ENCODE results near the gene LCN15.

Gene LCN15

DNA sequence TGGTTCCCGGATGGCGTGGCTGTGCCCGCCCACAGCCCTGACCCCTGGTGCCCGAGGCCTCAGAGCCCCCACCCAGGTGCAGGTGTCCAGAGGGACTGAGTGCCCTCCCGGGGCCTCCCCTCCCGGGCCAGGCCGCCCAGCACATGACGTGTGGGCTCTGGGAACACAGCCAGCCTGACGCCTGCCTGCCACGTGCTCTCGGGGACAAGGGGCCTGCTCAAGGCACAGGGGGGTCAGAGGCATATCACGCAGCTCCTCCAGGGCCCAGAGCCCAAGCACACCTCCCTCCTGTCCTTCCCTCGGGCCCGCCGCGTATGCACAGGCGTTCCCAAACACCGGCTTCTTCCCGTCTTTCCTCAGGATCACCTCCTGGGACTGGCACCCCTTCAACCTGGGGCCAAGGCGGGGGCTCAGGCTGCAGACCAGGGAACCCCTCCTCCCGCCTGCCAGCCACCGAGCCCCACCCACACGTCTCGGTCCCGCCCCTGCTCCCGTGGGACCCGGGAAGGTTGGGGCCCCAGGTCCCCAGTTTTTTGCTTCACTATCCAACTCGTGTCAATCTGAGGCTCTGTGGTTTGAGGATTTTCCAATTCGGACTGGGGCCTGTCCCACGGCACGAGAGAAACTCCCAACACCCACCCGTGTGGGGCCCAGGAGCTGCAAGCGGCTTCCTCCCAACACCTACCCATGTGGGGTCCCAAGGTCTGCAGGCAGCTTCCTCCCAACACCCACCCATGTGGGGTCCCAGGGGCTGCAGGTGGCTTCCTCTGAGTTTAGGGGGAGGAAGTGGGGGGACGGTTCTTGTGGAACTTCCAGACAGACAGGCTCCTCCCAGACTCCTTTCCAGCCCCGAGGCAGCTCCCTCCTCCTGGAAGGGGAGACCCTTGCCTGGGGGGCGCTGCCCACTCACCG, 23.1 kb downstream of the LCN15 start:
- DNase-seq (ENCODE audit: low read depth), result no peak

DNA sequence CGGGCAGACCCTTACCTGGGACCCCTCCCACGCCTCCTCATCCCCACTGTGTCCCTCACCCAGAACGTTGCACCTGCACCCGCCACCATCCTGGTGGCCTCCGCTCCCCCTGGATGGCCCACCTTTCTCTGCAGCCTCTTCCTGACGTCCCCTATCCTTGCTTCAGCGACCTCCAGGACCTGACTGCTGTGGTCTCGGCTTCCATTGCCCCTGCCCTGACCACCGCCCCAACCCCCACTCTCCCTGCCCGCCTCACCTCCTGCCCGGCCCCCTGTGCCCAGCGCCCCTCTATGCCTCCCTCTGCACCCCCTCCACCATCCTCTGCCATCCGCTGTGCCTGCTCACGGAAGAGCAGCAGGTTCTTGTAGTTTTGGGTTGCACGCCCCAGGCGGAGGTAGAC, 23.8 kb downstream of the LCN15 start:
- no peak for DNase-seq (ENCODE audit: low read depth)

DNA sequence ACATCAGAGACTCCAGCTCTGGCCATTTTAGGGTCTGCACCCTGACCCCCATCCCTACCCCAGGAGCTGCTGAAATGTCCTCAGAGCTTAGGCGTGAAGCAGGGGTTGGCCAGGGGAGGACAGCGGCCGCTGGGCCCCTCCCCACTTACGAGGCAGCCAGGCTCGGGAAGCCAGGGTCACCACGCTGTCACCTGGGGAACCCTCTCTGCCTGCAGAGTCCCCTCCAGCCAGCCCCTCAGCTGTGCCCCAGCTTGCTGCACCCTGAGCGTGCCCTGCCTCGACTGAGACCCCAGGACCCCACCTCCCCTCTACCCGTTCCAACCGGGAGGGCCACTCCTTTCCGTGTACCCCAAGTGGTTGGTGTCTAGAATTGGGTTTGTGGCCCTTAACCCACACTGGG, 24.2 kb downstream of the LCN15 start:
- DNase-seq (ENCODE audit: low read depth), result no peak

DNA sequence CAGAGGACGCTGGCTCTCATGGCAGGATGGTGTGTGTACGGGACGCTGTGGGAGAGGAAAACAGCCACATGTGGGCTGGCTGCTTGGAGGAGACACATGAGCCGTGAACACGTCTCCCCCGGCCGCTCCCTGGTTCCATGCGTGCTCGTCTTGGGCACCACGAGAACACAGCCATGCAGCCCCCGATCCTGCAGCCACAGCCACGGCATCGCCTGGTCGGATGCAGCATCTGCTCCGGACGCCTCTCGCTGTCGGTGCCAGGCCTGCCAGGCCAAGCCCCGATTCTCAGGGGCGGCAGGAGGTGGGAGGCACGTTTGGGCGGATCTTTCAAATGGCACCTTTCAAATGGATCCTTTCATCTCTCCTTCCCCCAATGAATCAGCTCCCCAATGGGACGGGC, 24.8 kb downstream of the LCN15 start:
- DNase-seq (ENCODE audit: low read depth), result no peak

- no peak for DNase-seq (ENCODE audit: low read depth)
Observed at GRCh38 chr9:136738960-136739359, 25.4 kb downstream of the LCN15 start.

DNA sequence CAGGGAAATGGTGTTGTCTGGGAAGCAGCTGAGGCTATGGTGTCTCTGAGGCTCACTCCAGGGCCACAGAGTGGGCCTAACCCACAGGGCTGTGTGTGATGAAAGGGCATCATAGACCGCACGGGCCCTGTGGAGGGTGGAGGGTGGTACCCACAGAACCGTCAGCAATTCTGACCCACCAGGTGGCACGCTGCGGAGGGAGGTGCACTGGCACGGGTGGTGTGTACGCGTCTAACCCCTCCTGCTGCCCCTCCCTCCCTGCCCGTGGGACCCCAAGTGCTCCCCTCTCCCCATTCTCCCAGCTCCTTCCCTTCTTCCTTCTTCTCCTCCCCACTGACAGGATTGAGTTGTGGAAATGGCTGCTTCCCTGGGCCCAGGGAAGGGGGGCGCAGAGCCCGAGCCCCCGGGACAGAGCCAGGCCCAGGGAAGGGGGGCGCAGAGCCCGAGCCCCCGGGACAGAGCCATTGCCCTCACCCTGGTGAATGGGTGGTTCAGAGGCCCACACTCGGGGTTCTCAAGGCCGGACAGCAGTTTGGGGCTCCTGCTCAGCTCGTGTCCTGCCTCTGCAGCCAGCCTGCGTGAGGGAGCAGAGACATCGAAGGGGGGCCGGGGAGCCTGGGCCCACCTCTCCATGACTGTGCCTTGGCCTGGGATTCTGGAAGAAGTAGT, 28.4 kb downstream of the LCN15 start:
- no peak for DNase-seq (ENCODE audit: low read depth)

DNA sequence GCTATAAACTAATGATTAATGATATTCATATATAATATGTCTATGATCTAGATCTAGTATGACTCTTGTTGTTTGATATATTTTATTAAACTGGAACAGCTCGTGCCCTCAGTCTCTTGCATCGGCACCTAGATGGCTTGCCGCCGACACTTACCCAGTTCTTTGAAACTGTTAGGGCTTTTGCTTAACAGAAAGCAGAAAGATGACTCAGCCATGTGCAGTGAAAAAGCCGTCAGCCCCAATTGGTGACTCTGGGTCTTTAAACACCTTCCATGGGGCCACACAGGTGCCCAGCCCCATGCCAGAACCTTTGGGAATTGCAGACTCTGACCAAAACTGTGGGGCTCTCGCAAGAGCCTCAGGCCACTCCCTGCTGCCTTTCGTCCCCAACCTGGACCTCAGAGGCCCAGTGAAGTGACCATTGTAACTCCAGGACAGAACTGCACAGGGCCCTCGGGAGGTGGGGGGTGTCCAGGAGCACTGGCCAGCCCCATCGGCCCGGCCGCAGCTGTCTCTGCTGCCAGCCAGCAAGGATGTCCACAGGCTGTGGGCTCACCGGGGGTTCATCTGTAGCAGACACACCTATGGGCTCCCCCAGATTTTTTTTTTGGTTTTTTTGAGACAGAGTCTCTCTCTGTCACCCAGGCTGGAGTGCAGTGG, 29.4 kb downstream of the LCN15 start:
- DNase-seq (ENCODE audit: low read depth), result no peak

DNA sequence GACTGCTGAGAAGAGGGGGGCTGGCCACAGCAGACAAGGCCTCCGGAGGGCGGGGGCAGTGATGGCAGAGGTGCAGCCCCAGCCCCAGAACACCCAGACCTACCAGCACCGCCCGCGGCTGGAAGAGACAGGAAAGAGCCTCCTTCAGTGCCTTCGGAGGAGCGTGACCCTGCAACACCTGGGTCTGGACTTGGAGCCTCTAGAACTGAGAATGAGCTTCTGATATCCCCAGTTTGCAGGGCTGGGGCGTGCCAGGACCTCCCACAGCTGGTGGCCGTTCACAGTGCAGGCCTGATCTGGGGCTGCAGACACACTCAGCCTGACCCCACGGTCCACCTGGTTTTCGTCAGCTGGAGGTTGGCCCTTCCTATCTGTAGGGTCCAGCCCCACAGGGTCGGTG, 30.7 kb downstream of the LCN15 start:
- DNase-seq (ENCODE audit: low read depth), result no peak

DNA sequence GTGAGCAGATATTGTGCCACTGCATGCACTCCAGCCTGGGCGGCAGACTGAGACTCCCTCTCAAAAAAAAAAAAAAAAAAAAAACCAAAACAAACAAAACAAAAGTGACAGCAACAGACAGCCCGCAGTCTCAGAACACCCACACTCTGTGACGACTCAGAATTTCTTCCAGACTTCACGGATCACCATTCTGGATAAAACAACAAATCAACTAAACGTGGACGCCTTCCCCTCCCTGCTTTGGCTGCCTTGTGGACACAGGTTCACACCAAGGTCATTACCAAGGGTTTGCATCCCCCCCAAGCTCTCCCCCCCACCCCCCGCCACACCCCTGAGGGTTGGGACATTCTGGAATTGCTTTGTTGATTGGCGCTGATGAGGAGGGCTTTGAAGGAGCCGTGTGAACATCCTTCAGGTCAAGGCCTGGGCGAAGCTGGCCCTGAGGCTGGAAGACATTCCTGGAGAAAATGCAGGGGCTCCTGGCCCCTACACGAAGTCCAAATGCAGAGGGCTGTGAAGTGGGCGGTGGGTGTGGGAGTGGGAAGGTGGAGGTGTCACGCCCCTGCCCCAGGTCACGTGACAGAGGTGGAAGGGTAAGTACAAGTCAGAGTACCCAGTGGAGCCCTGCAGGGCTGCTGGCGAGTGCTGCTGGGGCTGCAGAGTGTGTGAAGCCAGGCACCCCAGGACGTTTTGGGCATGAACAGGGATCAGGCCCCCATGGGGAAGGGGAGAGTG, 31.7 kb downstream of the LCN15 start:
- no peak for DNase-seq (ENCODE audit: low read depth)

GRCh38 chr9:136729926-136730325, 34.4 kb downstream of the LCN15 start:
- no peak for DNase-seq (ENCODE audit: low read depth)

DNA sequence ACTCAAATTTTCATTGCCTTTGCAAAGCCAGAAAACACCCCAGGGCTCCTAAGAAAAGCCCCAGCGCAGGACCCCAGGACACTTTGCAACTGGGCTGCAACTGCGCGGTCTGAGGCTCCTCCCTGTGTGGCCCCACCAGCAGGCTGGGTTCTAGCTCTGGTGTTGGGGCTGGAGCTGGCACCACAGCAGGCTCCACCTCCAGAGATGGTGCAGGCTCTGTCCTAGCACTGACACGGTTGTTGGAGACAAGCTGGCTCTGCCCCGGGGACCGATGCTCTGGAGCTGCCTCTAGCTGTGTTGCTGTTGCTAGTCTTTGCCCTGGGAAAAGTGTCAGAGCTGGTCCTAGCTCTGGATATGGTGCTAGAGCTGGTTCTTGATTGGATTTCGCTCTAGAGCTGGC, 35.2 kb downstream of the LCN15 start:
- no peak for DNase-seq (ENCODE audit: low read depth)

GRCh38 chr9:136728548-136729123, 35.7 kb downstream of the LCN15 start:
- no peak for DNase-seq (ENCODE audit: low read depth)

GRCh38 chr9:136728080-136728547, 36.2 kb downstream of the LCN15 start:
- peak; percentile 81 for DNase-seq (ENCODE audit: low read depth)

GRCh38 chr9:136726631-136727191, 37.6 kb downstream of the LCN15 start:
- DNase-seq (ENCODE audit: low read depth), result no peak

GRCh38 chr9:136726118-136726517, 38.2 kb downstream of the LCN15 start:
- no peak for DNase-seq (ENCODE audit: low read depth)

DNA sequence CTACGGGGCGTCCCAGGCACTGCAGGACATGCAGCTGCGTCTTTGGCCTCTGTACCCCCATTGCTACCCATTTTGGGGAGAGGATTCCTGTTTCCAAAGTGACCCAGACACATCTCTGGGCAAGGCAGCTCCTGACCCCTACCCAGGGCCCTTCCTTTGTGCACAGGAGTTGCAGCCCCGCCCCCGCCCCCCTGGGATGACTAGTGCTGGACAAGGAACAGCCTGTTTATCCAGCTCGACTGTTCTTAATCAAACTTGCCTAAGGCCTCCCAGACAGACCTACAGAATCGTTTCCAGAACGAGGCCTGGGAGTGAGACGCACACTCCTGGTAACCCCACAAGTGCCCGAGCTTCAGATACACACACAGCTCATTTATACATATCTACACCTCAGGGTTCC, 38.7 kb downstream of the LCN15 start:
- no peak for DNase-seq (ENCODE audit: low read depth)

GRCh38 chr9:136724772-136725171, 39.5 kb downstream of the LCN15 start:
- DNase-seq (ENCODE audit: low read depth), result no peak

- DNase-seq (ENCODE audit: low read depth), result no peak
Observed at GRCh38 chr9:136723989-136724388, 40.3 kb downstream of the LCN15 start.

DNA sequence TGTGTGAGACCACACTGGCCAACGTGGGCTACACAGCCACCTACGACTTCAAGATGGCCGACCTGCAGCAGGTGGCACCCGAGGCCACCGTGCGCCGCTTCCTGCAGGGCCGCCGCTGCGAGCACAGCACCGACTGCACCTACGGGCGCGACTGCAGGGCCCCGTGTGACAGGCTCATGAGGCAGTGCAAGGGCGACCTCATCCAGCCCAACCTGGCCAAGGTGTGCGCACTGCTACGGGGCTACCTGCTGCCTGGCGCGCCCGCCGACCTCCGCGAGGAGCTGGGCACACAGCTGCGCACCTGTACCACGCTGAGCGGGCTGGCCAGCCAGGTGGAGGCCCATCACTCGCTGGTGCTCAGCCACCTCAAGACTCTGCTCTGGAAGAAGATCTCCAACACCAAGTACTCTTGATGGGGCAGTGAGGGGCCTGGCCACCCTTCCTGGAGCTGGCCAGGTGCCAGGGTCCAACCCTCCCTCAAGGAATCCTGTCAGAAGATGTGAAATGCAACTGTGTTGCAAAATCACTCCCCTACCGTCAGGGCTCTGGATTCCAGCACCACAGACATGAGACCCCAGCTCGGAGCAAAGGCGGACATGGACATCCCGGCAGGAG, 40.8 kb downstream of the LCN15 start:
- no peak for DNase-seq (ENCODE audit: low read depth)

DNA sequence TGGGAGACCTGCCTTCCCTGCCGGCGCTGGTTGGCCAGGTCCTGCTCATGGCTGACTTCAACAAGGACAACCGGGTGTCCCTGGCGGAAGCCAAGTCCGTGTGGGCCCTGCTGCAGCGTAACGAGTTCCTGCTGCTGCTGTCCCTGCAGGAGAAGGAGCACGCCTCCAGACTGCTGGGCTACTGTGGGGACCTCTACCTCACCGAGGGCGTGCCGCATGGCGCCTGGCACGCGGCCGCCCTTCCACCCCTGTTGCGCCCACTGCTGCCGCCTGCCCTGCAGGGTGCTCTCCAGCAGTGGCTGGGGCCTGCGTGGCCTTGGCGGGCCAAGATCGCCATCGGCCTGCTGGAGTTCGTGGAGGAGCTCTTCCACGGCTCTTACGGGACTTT, 41.4 kb downstream of the LCN15 start:
- DNase-seq (ENCODE audit: low read depth), result no peak

Measured in stimulated activated CD8-positive, alpha-beta memory T cell treated with anti-CD3 and anti-CD28 coated beads, Interleukin-7, amount 100 ng/mL, for 24 hours (primary cell).